HG03135 (cell line): ENCODE results near the gene LYPD6.
A peak's percentile ranks its signal among the peaks of the same experiment; 100 is the strongest.

ENCODE experiments used
- ATAC-seq: cut with Tn5 transposase; IDR thresholded peaks from one replicate; pipeline ENCODE4 v1.9.1; 2021; ENCODE audit warnings: mild to moderate bottlenecking, moderate library complexity; ENCODE audit not compliant: unreplicated experiment

LYPD6 gene

DNA sequence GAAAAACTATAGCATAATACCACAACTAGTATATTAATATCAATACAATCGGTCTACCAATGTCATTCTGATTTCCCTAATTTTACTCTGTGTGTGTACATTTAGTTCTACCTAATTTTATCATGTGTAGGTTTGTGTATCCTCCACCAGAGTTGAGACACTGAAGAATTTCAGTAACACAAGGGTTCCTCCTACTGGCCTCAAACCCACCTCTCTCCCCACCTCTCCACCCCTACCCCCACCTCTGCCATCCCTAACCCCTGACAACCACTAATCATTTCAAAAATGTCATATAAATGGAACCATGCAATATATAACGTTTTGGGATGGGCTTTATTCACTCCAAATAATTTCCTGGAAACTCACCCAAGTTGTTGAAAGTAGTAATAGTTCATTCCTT, 117.9 kb downstream of the LYPD6 start:
- ATAC-seq, result no peak

DNA sequence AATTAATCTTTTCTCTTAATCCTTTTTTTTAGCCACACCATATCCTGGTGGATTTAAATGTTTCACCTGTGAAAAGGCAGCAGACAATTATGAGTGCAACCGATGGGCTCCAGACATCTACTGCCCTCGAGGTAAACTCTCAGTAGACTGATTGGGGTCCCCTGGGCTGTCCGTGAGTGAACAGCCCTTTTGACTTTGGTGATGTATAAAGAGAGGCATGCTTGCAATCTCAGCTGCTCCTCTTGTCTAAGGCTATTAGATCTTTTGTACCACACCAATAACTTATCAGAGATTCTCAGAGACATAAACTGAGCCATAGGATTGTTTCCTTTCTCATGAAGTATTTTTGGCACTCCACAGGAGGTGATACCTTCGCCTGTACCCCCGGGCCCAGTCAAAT, 118.6 kb downstream of the LYPD6 start:
- ATAC-seq, result no peak

DNA sequence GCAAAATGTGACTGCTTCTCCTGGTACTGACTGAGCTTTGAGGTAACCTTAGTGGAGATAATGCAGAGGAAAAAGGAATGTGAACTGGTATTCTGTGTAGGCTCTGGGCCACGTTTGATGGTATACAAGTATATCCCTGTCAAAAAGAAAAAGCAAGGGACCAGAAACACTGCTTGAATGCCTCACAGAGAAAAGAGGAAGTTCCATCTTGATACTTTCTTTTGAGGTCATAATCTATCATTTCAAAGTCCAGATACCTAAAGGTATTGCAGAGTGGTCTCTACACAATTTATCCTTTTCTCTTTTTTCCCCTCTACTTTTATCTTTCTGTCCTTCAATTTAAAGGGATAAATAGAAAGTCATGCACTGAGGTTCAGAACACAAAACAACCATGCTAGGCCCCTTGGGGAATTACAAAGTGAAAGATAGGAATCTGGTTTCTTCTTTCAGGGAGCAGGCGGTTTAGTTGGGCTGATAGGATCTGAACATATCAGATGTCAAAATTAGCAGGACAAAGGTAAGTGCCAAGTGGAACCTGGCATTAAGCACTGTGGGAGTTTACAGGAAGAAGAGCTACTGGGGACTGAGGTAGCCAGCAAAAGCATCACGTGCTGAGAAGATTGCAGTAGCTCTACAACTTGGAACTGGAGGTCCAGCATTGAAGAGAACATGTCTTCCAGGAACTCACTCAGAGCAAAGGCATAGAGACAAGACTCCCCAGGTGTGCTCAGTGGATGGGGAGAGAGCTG, 121.2 kb downstream of the LYPD6 start:
- ATAC-seq, result no peak

GRCh38 chr2:149456285-149456684, 125.9 kb downstream of the LYPD6 start:
- ATAC-seq, result no peak

DNA sequence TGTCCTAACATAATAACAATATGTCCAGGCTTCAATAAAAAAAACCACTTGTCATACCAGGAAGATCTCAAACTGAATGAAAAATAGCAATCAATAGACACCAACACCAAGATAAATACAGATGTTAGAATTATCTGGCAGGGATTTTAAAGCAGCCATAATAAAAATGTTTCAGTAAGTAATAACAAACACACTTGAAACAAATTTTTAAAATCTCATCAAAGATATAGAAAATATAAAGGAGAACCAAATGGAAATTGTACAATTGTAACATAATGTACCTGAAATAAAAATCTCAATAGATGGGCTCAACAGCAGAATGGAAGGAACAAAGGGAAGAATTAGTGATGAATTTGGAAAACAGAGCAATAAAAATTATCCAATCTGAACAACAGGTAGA, 128.1 kb downstream of the LYPD6 start:
- no peak for ATAC-seq

DNA sequence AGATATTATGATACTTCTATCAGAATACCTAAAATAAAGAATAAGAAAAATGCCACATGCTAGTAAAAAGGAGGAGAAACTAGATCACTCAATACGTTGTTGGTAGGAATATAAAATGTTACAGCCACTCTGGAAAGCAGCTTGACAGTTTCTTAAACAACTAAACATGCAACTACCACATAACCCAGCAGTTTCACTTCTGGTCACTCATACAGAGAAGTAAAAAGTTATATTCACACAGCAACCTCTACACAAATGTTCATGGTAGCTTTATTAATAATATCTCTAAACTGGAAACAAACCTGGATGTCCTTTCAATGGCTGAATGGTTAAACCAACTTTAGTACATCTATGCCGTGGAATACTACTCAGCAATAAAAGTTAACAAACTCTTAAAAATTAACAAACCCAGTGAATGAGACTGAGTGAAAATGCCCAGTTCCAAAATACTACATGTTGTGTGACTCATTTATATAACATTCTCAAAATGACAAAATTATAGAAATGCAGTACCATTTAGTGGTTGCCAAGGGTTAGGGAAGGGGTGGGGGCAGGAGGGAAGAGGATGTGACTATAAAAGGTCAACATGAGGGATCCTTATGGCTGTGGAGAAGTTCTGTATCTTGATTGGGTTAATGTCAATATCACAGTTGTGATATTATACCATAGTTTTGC, 133.1 kb downstream of the LYPD6 start:
- peak; percentile 89 for ATAC-seq

GRCh38 chr2:149464396-149464795, 134.0 kb downstream of the LYPD6 start:
- no peak for ATAC-seq

GRCh38 chr2:149465873-149466272, 135.5 kb downstream of the LYPD6 start:
- ATAC-seq, result no peak

GRCh38 chr2:149466635-149467034, 136.2 kb downstream of the LYPD6 start:
- no peak for ATAC-seq

DNA sequence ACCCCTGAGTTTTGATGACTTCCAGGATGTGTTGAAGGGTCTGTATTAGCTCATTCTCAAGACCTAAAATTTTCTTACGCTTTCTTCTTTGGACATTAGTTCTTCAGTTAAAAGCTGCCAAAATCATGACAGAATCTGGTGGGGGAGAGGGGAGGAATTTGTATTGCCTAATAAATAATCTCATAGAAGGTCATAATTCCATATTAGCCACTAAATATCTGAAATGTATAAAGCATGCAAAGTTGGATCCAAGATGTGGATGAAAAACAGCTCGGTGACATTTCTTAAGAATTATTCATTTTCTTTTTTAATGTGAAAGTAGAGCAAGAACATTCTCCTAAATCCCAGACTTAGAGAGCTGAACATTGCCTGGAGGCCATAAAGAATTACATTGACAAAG, 137.0 kb downstream of the LYPD6 start:
- no peak for ATAC-seq

- no peak for ATAC-seq
Observed at GRCh38 chr2:149468636-149469035, 138.2 kb downstream of the LYPD6 start.

DNA sequence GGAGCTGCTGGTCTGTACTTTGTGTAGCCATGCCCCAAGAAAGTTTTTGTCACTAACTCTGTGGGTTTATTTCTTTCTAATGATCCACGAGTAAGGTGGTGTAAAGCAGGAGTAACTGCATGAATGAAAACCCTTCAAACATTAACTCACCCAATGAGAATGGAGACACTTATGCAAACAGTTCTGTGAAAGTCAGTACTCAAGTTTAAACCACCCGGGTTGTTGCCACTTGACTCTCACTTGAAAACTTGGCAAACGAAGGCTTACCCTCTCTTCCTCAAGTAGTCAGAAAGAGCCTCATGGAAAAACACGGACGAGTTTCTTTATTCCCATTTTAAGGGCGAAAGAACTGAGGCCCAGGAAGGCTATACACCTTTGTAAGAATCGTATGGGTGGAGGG, 139.7 kb downstream of the LYPD6 start:
- no peak for ATAC-seq

DNA sequence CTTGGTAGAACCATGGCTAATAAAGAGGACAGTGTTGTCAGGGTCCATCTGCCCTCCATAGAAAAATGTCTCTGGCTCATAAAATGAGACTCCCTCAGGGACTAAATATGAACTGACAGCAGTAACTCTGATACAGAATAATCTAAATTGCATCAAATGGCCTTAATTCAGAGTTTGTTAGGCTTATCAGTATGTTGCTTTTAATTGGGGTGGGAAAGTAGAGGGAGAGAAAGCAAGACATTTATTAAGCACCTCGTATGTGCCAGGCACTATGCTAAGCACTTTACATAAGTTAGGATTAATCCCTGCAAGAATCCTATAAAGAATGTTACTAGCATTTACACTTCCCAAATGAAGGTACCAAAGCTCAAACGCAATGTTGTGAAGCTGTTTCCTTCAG, 142.0 kb downstream of the LYPD6 start:
- ATAC-seq, result no peak

GRCh38 chr2:149473068-149473467, 142.7 kb downstream of the LYPD6 start:
- no peak for ATAC-seq

DNA sequence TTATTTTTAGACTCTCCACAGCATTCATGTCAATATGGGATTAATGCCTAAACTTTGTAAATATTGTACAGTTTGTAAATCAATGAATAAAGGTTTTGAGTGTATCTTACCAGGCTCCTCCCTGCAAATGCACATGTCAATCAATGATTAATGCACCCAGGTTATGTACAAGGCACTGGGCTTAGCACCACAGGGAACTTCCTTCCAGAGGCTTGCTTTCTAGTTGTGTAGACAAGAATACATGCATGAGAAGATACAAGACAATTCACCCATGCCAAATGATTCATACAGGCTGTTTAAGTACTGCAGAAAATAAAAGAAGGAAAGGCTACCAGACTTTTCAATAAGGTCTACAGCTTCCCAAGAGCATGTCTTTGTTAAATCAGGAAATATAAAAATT, 143.1 kb downstream of the LYPD6 start:
- no peak for ATAC-seq

DNA sequence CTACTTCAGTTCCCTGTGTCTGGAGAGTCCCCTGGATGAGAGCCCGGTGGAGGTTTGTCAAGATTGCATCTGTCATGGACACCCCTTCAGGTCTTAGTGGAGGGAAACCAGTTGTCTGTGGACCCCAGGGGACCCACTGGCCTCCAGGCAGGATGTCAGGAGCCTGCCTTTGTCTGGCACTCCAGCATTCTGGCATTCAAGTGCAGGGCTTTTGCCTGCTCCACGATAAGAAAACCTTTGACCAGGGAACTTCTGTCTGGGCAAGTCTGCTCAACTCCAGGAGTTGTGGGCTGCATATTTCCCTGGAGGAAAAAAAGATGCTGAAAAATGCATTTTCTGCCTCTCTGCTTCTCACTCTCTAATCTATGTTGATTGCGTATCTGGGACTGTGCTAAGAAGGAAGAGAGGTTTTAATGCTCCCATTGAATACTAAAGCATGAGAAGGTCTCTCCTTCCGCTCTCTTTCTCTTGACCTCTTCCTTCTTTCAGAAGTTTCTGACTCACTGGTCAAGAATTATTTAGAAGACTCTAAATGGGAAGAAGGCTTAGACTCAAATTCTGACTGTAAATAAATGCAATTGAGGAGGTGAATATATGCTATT, 152.7 kb downstream of the LYPD6 start:
- ATAC-seq, result no peak

- ATAC-seq, result no peak
Observed at GRCh38 chr2:149486664-149487063, 156.3 kb downstream of the LYPD6 start.

GRCh38 chr2:149487189-149487588, 156.8 kb downstream of the LYPD6 start:
- no peak for ATAC-seq

- ATAC-seq, result no peak
Observed at GRCh38 chr2:149488706-149489440, 158.5 kb downstream of the LYPD6 start.

DNA sequence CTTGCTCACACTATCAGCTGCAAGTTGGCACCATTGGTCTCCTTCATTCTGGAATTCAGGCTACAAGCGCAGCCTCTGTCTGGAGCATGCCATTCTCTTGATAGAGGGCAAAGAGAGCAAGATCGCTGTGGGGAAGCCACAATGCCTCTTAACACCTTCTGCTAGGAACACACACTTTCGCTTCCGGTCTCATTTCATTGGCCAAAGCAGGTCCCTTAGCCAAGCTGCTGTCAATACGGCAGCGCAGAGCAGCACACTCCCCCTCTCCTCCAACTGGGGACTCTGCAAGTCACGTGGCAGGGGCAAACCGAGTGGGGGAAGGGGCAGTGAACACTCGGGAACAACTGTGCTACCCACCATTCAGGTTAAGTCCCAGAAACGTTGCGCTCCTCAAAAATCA, 159.1 kb downstream of the LYPD6 start:
- ATAC-seq, result no peak

- no peak for ATAC-seq
Observed at GRCh38 chr2:149490296-149490695, 159.9 kb downstream of the LYPD6 start.

- no peak for ATAC-seq
Observed at GRCh38 chr2:149492923-149493322, 162.5 kb downstream of the LYPD6 start.
